ENCODE data around the gene S100A9.
"Not testable (repeated sequence)": the region's sequence is repeated elsewhere in the genome, so short reads cannot be mapped to it uniquely, and the experiment has no call there.

Gene S100A9

GRCh38 chr1:153390938-153391710, 33.5 kb downstream of the S100A9 start, which contains the start of gene S100A8:
Gene S100A8, minus strand, starts transcription at chr1:153391073. Its CDS starts 538 bp downstream, at chr1:153390535.
- no peak for FAIRE-seq

- FAIRE-seq: no peak
Measured at GRCh38 chr1:153392258-153392657, 34.6 kb downstream of the S100A9 start.

- no peak for FAIRE-seq
Measured at GRCh38 chr1:153392822-153393221, 35.2 kb downstream of the S100A9 start.

- no peak for FAIRE-seq
Measured at GRCh38 chr1:153393926-153394325, 36.3 kb downstream of the S100A9 start.

- no peak for FAIRE-seq
Measured at GRCh38 chr1:153394391-153394790, 36.7 kb downstream of the S100A9 start.

GRCh38 chr1:153395136-153395685, 37.6 kb downstream of the S100A9 start:
- FAIRE-seq: no peak

- FAIRE-seq: no peak
Measured at GRCh38 chr1:153395776-153396175, 38.1 kb downstream of the S100A9 start.

- FAIRE-seq: no peak
Measured at GRCh38 chr1:153396461-153396860, 38.8 kb downstream of the S100A9 start.

GRCh38 chr1:153397051-153397923, 39.6 kb downstream of the S100A9 start:
- FAIRE-seq: no peak

- no peak for FAIRE-seq
Measured at GRCh38 chr1:153397924-153398651, 40.4 kb downstream of the S100A9 start.

GRCh38 chr1:153399401-153400055, 41.9 kb downstream of the S100A9 start:
- no peak for FAIRE-seq

GRCh38 chr1:153400244-153400643, 42.6 kb downstream of the S100A9 start:
- no peak for FAIRE-seq

GRCh38 chr1:153401461-153401860, 43.8 kb downstream of the S100A9 start:
- FAIRE-seq: no peak

GRCh38 chr1:153402226-153402625, 44.6 kb downstream of the S100A9 start:
- no peak for FAIRE-seq

GRCh38 chr1:153403421-153404085, 45.9 kb downstream of the S100A9 start:
- FAIRE-seq: no peak

GRCh38 chr1:153404086-153404635, 46.5 kb downstream of the S100A9 start:
- FAIRE-seq: no peak

- no peak for FAIRE-seq
Measured at GRCh38 chr1:153404768-153405167, 47.1 kb downstream of the S100A9 start.

- not testable (repeated sequence) for FAIRE-seq
Measured at GRCh38 chr1:153405825-153406599, 48.4 kb downstream of the S100A9 start.

GRCh38 chr1:153407274-153407673, 49.6 kb downstream of the S100A9 start:
- FAIRE-seq: not testable (repeated sequence)

All from G401.6 (cell line).